HepG2 (cell line): ENCODE results near the gene CDK8.

Experiments used
- CHD4 ChIP-seq: fragments of 200-600 bp; sonication (generic); IDR thresholded peaks from 2 replicates; pipeline ENCODE4 v1.7.0; 2017; ENCODE audit warnings: mild to moderate bottlenecking, low read length, borderline replicate concordance
- EZH2 ChIP-seq: conservative IDR thresholded peaks from 2 replicates; pipeline ENCODE4 v1.6.1; 2012; ENCODE audit warnings: mild to moderate bottlenecking, low read depth, low read length, moderate library complexity
- FOXK2 ChIP-seq: fragments of 450-650 bp; IDR thresholded peaks from 2 replicates; pipeline ENCODE4 v1.6.1; 2016
- GATAD2A ChIP-seq: IDR thresholded peaks from 2 replicates; pipeline ENCODE4 v1.6.1; 2016
- MATR3 ChIP-seq: sonication (generic); formaldehyde crosslinking; IDR thresholded peaks from 2 replicates; pipeline ENCODE4 v1.4.0; 2020; ENCODE audit warnings: missing genetic modification reagents
- ZNF274 ChIP-seq: sonication (generic); formaldehyde crosslinking; IDR thresholded peaks from 2 replicates; pipeline ENCODE4 v1.5.1; 2020; ENCODE audit warnings: mild to moderate bottlenecking, missing genetic modification reagents
- ZNF619 ChIP-seq: sonication (generic); formaldehyde crosslinking; IDR thresholded peaks from 2 replicates; pipeline ENCODE4 v1.4.0; 2020; ENCODE audit warnings: mild to moderate bottlenecking, missing genetic modification reagents

DNA sequence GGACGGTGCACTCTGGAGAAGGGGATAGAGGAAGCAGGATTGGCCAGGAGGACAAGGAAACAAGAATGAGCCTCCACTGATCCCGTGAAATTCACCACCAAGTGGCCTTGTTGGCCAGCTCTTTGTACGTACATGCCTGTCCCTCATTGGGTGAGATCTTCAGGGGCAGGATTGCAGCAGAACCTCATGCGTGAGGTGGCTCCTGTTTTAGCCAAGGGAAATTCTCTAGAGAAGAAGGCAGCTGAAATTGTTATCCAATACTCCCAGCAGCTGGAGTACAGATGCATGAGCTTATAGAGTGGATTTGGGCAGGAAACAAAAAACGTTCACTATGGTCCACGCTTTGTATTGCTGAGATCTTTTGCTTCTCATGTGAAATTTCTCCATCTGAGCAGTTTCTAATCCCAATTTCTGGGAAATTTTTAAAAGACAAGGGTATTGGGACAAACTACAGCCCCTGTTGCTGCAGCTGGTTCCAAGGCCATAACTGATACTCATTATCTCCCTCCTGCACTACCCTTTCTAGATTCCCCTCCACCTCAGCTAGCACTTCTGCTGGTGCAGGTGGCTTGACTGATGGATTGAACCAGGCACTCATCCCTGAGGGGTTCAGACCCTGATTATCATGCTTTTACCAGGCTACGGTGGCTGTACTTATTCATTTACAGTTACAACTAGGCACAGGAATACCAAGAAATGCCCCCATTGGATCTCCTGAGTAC lies 27.9 kb upstream of the CDK8 start:
- TF ChIP-seq FOXK2, result no peak
- no peak for TF ChIP-seq EZH2
- TF ChIP-seq MATR3 (CRISPR knock-in tag), result no peak
- TF ChIP-seq ZNF274 (CRISPR knock-in tag), result no peak
- no peak for TF ChIP-seq GATAD2A (CRISPR knock-in tag)
- TF ChIP-seq CHD4, result no peak
- no peak for TF ChIP-seq ZNF619 (CRISPR knock-in tag)
